ENCODE results near the gene TBL3. TPM values are rescaled to one million over a fixed set of nuclear protein-coding genes. Genes with fewer than 3 reads are reported as not detected.
A peak's percentile ranks its signal among the peaks of the same experiment; 100 is the strongest.

Gene TBL3
- total RNA-seq, 1 donor from 2014 or later = 72.5 TPM

DNA sequence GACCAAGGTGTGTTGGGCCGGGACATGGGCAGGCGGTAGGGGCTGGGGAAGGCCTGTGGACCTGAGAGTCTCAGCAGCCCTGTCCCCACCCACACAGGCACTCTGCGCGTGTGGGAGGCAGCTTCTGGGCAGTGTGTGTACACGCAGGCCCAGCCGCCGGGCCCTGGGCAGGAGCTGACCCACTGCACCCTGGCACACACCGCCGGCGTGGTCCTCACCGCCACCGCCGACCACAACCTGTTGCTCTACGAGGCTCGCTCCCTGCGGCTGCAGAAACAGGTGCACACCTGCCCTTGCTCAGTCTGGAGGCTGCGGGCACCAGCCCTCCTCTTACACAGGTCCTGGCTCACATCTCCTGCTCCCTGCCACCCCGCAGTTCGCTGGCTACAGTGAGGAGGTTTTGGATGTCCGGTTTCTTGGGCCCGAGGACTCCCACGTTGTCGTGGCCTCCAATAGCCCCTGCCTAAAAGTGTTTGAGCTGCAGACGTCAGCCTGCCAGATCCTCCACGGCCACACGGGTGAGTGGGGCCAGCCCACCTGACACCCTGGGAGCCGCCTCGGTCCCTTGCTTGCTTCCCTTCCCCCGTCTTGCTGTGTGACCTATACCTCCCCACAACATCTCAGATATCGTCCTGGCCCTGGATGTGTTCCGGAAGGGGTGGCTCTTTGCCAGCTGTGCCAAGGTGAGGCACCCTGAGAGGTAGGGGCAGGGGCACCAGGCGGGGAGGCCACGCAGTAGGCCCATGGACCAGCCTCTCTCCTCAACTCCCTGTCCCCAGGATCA lies 3.8 kb downstream of the TBL3 start:
- peaks cover 26% of the 10 kb centered on the region for H3K36me3 Mint-ChIP-seq (ENCODE audit: low read depth)
- peaks cover 3% of the 10 kb centered on the region for H3K27me3 Mint-ChIP-seq (ENCODE audit: low read depth)
- no peaks in the 10 kb centered on the region for H3K9me3 Mint-ChIP-seq
- H3K27ac Mint-ChIP-seq = no peak overlapping the region
- no peak overlapping the region for H3K4me3 Mint-ChIP-seq (ENCODE audit: low read depth)
- H3K4me1 Mint-ChIP-seq (ENCODE audit: low read depth) = peaks cover 14% of the 10 kb centered on the region
- intact Hi-C loops (cut with micrococcal nuclease) = no loop called here
- DNase-seq (ENCODE audit: low spot score) = no peak

DNA sequence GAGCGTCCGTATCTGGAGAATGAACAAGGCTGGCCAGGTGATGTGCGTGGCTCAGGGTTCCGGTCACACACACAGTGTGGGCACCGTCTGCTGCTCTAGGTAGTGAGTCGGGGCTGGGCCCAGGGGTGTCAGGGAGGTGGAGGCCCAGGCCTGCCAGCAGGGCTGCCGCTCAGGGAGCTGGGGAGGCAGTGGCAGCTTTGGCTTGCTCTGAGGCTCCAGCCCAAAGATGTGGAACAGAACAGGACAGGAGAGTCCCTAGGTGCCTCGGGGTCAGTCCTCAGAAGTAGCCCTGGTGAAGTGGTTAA lies 4.3 kb downstream of the TBL3 start:
- H3K27ac Mint-ChIP-seq = no peak overlapping the region
- DNase-seq (ENCODE audit: low spot score) = no peak
- intact Hi-C loops (cut with micrococcal nuclease) = no loop called here
- H3K4me3 Mint-ChIP-seq (ENCODE audit: low read depth) = no peak overlapping the region
- peaks cover 8% of the 10 kb centered on the region for H3K27me3 Mint-ChIP-seq (ENCODE audit: low read depth)
- H3K9me3 Mint-ChIP-seq = no peaks in the 10 kb centered on the region
- H3K4me1 Mint-ChIP-seq (ENCODE audit: low read depth) = peaks cover 10% of the 10 kb centered on the region
- peaks cover 26% of the 10 kb centered on the region for H3K36me3 Mint-ChIP-seq (ENCODE audit: low read depth)

DNA sequence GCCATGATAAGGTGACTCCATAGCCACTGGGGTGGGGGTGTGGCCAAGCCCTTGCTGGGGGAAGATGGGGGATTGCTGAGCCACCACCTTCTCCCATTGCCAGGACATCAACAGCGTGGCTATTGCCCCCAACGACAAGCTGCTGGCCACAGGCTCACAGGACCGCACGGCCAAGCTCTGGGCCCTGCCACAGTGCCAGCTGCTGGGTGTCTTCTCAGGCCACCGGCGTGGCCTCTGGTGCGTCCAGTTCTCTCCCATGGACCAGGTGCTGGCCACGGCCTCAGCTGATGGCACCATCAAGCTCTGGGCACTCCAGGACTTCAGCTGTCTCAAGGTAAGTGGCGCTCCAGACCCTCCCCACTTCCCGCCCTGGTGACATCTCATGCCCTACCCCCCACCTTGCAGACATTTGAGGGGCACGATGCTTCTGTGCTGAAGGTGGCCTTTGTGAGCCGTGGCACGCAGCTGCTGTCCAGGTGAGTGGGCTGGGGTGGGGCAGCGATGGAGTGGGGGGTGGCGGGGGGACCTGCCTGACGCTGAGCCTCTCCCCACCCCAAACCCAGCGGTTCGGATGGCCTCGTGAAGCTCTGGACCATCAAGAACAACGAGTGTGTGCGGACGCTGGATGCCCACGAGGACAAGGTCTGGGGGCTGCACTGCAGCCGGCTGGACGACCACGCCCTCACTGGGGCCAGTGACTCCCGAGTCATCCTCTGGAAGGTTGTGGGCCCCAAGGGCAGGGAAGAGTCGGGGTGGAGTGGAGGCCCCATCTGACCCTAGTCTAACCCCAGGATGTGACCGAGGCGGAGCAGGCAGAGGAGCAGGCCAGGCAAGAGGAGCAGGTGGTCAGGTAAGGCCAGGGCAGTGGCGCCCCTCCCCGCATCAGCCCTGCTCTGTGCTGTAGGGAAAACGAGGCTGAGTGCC lies 5.4 kb downstream of the TBL3 start:
- intact Hi-C loops (cut with micrococcal nuclease) = no loop called here
- Mint-ChIP-seq H3K27me3 (ENCODE audit: low read depth) (peaks cover 19% of the 10 kb centered on the region), H3K4me1 (ENCODE audit: low read depth) (peaks cover 6% of the 10 kb centered on the region), H3K27ac (no peak overlapping the region), H3K9me3 (no peaks in the 10 kb centered on the region), H3K4me3 (ENCODE audit: low read depth) (no peak overlapping the region), H3K36me3 (ENCODE audit: low read depth) (peaks cover 23% of the 10 kb centered on the region)
- no peak for DNase-seq (ENCODE audit: low spot score)

DNA sequence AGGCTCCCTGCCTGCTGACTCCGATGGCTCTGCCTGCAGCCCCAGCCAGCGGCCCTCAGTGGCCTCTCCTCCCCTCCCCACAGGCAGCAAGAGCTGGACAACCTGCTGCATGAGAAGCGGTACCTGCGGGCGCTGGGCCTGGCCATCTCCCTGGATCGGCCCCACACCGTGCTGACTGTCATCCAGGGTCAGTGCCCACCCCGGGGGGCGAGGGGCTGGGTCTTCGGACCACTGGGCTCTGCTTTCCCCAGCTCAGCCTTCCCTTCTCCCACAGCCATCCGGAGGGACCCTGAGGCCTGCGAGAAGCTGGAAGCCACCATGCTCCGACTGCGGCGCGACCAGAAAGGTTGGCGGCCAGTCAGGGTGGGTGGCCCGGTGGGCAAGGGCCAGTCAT lies 6.0 kb downstream of the TBL3 start:
- Mint-ChIP-seq H3K4me3 (ENCODE audit: low read depth) (no peak overlapping the region), H3K4me1 (ENCODE audit: low read depth) (peaks cover 2% of the 10 kb centered on the region), H3K9me3 (no peaks in the 10 kb centered on the region), H3K27me3 (ENCODE audit: low read depth) (peaks cover 25% of the 10 kb centered on the region), H3K36me3 (ENCODE audit: low read depth) (peaks cover 23% of the 10 kb centered on the region), H3K27ac (no peak overlapping the region)
- no peak for DNase-seq (ENCODE audit: low spot score)
- intact Hi-C loops (cut with micrococcal nuclease) = no loop called here

GRCh38 chr16:1978476-1979120 lies 6.7 kb downstream of the TBL3 start:
- intact Hi-C loops (cut with micrococcal nuclease) = no loop called here

DNA sequence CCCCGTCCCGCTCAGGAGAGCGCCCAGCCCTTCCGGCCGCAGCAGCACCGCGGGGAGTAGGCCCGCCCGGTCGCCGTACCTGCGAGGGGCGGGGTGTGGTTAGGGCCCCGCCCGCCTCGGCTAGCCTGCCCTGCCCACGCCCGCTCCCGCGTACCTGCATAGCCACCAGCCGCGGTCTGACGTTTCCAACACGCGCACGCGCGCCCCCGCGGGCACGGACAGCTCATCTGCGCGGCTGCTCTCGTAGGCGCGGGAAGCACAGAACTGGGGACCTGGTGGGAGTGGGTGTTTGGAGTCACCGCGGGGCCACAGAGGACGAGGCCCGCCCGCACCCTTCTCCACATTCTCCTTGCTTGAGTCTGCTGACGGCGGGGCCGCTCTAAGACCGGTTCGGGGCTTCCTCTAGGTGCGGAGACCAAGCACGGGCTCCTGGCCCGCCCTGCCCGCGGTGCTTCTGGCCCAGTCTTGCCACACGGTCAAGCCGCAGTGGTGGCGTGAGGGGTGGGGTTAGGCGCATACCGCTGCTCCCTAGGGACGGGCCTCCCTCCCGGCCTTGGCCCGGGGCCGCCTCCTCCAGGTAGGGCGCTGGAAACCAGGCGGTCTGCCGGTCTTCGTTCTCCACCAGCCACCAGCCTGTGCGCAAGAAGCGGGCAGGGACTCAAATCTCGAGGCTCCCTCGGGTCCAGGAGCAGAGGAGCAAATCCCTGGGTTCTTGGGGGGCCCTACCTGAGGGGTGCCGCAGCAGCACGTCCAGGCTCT lies 7.6 kb downstream of the TBL3 start:
- H3K4me3 Mint-ChIP-seq (ENCODE audit: low read depth) = no peak overlapping the region
- no peaks in the 10 kb centered on the region for H3K9me3 Mint-ChIP-seq
- DNase-seq (ENCODE audit: low spot score) = no peak
- H3K36me3 Mint-ChIP-seq (ENCODE audit: low read depth) = peaks cover 24% of the 10 kb centered on the region
- peaks cover 5% of the 10 kb centered on the region for H3K4me1 Mint-ChIP-seq (ENCODE audit: low read depth)
- H3K27ac Mint-ChIP-seq = no peak overlapping the region
- intact Hi-C loops (cut with micrococcal nuclease) = no loop called here
- peaks cover 30% of the 10 kb centered on the region for H3K27me3 Mint-ChIP-seq (ENCODE audit: low read depth)

More at GRCh38 chr16:1978476-1979120, 6.7 kb downstream of the TBL3 start:
- Mint-ChIP-seq H3K27ac (no peak overlapping the region), H3K27me3 (ENCODE audit: low read depth) (peaks cover 30% of the 10 kb centered on the region), H3K36me3 (ENCODE audit: low read depth) (peaks cover 23% of the 10 kb centered on the region), H3K9me3 (no peaks in the 10 kb centered on the region), H3K4me1 (ENCODE audit: low read depth) (peaks cover 5% of the 10 kb centered on the region), H3K4me3 (ENCODE audit: low read depth) (no peak overlapping the region)
- DNase-seq (ENCODE audit: low spot score) = no peak

DNA sequence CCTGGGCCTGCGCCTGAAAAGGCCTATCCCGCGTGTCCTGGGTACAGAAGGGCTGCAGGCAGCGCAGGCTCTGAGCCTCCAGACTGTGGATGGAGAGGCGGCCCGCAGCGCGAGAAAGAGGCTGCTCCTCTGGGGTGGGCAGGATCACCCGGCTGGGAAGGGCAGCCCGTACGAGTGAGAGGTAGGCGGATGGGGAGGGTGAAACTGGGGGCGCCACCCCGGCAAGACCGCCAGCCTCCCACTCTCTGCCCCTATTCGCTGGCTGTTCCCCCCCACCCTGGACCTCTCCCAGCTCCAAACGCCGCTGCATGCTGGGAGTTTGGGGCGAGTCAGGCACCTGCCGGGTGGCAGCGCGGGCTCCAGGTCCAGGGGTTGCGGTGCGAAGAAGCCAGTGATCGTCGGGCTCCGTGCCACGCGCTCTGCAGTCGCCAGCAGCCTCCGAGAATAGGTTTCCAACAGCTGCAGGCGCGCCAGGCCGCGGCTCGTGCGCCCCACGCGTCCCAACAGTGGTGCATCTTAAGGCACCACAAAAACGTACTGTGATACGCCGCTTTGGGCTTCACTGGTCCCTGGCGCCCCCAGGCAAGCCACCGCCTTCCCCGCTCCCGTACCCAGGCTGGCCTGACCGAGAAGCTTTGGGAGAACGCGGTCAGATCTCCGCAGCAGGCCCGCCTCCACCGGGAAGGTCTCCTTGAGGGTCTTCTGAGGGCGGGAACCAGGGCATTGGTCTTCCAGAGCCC lies 8.3 kb downstream of the TBL3 start:
- no peaks in the 10 kb centered on the region for H3K9me3 Mint-ChIP-seq
- H3K4me1 Mint-ChIP-seq (ENCODE audit: low read depth) = peaks cover 5% of the 10 kb centered on the region
- no peak for DNase-seq (ENCODE audit: low spot score)
- intact Hi-C loops (cut with micrococcal nuclease) = no loop called here
- H3K27ac Mint-ChIP-seq = no peak overlapping the region
- H3K4me3 Mint-ChIP-seq (ENCODE audit: low read depth) = no peak overlapping the region
- peaks cover 23% of the 10 kb centered on the region for H3K36me3 Mint-ChIP-seq (ENCODE audit: low read depth)
- H3K27me3 Mint-ChIP-seq (ENCODE audit: low read depth) = peaks cover 30% of the 10 kb centered on the region

DNA sequence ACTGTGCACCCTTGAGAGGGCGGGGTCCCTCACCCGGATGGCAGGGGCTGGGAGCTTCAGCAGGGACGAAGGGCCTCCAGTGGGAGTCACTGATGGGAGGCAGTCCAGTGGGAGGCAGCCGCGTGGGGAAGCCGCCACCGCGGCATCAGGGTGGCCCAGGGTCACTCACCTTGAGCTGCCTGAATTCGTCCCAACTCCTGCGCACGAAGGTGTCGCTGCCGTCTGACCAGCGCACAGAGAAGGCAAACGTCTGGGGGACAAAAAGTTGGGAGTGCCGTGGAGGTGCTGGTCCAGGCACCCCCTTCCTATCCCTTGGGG lies 8.9 kb downstream of the TBL3 start:
- no peaks in the 10 kb centered on the region for H3K9me3 Mint-ChIP-seq
- no peak for DNase-seq (ENCODE audit: low spot score)
- peaks cover 5% of the 10 kb centered on the region for H3K4me1 Mint-ChIP-seq (ENCODE audit: low read depth)
- H3K36me3 Mint-ChIP-seq (ENCODE audit: low read depth) = peaks cover 24% of the 10 kb centered on the region
- H3K27me3 Mint-ChIP-seq (ENCODE audit: low read depth) = peaks cover 30% of the 10 kb centered on the region
- intact Hi-C loops (cut with micrococcal nuclease) = no loop called here
- H3K4me3 Mint-ChIP-seq (ENCODE audit: low read depth) = no peak overlapping the region
- H3K27ac Mint-ChIP-seq = no peak overlapping the region

DNA sequence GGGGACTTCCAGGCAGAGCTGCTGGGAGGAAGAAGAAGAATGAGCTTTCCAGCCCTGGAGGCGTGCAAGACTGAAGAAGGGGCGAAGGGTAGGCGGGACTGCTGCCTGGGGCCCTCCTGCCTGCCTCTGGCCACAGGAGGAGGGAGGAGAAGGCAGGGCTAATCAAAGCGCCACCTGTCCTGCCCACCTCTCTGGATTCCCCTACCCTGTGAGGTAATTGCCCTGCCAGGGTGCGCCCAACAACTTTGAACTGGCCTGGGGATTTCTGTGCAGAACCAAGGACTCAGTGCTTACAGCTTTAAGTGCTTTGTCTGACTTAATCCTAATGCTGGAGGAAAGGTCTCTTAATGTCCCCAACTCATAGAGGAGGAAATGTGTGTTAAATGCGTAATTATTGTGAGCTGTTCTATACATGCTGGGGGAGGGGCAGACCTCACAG lies 9.6 kb downstream of the TBL3 start, which contains the start of gene NOXO1:
Gene NOXO1, minus strand, starts transcription at position 72 of the 439 bp plus-strand sequence. CDS start 290 bp downstream, outside the sequence.
- Mint-ChIP-seq H3K9me3 (no peaks in the 10 kb centered on the region), H3K27ac (no peak within 1 kb of the TSS), H3K27me3 (ENCODE audit: low read depth) (peaks cover 30% of the 10 kb centered on the region), H3K36me3 (ENCODE audit: low read depth) (peaks cover 24% of the 10 kb centered on the region), H3K4me1 (ENCODE audit: low read depth) (peaks cover 5% of the 10 kb centered on the region), H3K4me3 (ENCODE audit: low read depth) (no peak within 1 kb of the TSS)
- intact Hi-C loops (cut with micrococcal nuclease) = no loop called here
- no peak for DNase-seq (ENCODE audit: low spot score)

DNA sequence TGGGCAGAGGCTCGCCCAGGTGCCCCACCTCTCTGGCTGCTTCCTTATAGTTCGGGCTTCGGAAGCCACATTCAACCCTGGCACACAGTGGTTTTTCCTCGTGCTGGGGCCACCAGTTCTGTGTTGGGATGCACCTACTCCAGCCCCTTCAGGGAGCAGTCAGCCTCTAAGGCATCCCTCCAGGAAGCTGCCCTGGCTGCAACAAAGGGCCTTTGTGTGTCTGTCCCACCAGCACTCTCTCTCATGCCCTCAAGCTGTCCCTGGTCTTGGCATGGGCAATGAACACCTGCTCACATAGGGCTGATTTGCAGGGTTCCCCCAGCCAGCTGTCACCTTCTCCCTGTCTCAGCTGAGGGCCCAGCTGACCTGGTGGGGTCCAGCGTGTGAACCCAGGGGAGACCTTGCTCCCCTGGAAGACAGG lies 10.2 kb downstream of the TBL3 start:
- peaks cover 30% of the 10 kb centered on the region for H3K27me3 Mint-ChIP-seq (ENCODE audit: low read depth)
- peaks cover 30% of the 10 kb centered on the region for H3K36me3 Mint-ChIP-seq (ENCODE audit: low read depth)
- H3K9me3 Mint-ChIP-seq = no peaks in the 10 kb centered on the region
- intact Hi-C loops (cut with micrococcal nuclease) = loop anchor here (1.0 kb wide), 1 partner anchor 10 kb away; the partner anchor contains the start of gene TBL3
- DNase-seq (ENCODE audit: low spot score) = no peak
- H3K4me3 Mint-ChIP-seq (ENCODE audit: low read depth) = no peak overlapping the region
- H3K4me1 Mint-ChIP-seq (ENCODE audit: low read depth) = peaks cover 5% of the 10 kb centered on the region
- no peak overlapping the region for H3K27ac Mint-ChIP-seq

- Mint-ChIP-seq H3K9me3 (no peaks in the 10 kb centered on the region), H3K36me3 (ENCODE audit: low read depth) (peaks cover 32% of the 10 kb centered on the region), H3K27me3 (ENCODE audit: low read depth) (peaks cover 30% of the 10 kb centered on the region), H3K27ac (no peak overlapping the region), H3K4me3 (ENCODE audit: low read depth) (peak overlapping the region; percentile 75), H3K4me1 (ENCODE audit: low read depth) (peaks cover 5% of the 10 kb centered on the region)
- no peak for DNase-seq (ENCODE audit: low spot score)
- intact Hi-C loops (cut with micrococcal nuclease) = loop anchor here (1.0 kb wide), 1 partner anchor 11 kb away; the partner anchor contains the start of gene TBL3
These were observed 11.2 kb downstream of the TBL3 start for GRCh38 chr16:1982991-1983543.
